LNCaP clone FGC (cell line): ENCODE data around the gene SORCS2.

ENCODE experiments used
- DNase-seq: peaks from one replicate; pipeline ENCODE4 v3.0.0-alpha.2; 2011; ENCODE audit warnings: low read depth
- H3K4me3 ChIP-seq: 2 replicates; pipeline ENCODE4 v1.5.1; 2011; ENCODE audit warnings: mild to moderate bottlenecking, low read depth, low read length, control low read depth
- TF ChIP-seq, protein P1 (sequence below): IDR thresholded peaks from 2 replicates; pipeline ENCODE4 v1.5.1; 2012; ENCODE audit warnings: mild to moderate bottlenecking; ENCODE audit not compliant: control insufficient read depth, insufficient read depth; ENCODE audit errors: extremely low read depth

The SORCS2 gene

DNA sequence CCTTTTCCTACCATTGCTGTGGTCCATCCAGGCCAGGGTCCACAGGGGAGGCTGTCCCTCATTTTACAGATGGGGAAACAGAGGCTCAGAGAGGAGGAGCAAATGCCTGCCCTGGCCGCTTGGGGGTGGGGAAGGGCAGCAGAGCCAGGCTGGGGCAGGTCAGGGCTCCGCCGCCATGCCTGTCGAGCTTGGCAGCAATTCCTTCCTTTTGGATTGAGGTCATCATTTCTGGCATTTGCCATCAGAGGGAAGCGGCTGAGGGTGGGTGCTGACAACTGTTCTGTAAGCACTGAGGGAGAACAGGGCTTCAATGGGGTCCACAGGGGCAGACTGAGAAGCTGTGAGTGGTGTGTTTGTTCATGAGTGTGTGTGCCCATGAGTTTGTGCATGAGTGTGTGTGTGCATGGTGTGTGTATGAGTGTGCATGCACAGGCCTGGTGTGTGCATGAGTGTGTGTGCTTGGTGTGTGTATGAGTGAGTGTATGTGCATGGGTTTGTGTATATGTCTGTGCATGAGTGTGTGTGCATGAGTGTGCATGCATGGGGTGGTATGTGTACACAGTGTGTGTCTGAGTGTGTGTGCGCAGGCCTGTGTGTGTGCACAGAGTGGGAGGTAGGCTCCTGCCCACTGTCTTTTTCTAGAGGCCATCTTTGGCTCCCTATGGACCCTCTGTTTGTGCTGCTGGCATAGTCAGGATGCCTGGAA, 115.2 kb downstream of the SORCS2 start:
- no peak for DNase-seq
- no peak overlapping the region for H3K4me3 ChIP-seq
- TF ChIP-seq, protein P1, sequence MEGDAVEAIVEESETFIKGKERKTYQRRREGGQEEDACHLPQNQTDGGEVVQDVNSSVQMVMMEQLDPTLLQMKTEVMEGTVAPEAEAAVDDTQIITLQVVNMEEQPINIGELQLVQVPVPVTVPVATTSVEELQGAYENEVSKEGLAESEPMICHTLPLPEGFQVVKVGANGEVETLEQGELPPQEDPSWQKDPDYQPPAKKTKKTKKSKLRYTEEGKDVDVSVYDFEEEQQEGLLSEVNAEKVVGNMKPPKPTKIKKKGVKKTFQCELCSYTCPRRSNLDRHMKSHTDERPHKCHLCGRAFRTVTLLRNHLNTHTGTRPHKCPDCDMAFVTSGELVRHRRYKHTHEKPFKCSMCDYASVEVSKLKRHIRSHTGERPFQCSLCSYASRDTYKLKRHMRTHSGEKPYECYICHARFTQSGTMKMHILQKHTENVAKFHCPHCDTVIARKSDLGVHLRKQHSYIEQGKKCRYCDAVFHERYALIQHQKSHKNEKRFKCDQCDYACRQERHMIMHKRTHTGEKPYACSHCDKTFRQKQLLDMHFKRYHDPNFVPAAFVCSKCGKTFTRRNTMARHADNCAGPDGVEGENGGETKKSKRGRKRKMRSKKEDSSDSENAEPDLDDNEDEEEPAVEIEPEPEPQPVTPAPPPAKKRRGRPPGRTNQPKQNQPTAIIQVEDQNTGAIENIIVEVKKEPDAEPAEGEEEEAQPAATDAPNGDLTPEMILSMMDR = 0 out of 2 replicates have a peak, but pooled peaks have one; percentile 5

DNA sequence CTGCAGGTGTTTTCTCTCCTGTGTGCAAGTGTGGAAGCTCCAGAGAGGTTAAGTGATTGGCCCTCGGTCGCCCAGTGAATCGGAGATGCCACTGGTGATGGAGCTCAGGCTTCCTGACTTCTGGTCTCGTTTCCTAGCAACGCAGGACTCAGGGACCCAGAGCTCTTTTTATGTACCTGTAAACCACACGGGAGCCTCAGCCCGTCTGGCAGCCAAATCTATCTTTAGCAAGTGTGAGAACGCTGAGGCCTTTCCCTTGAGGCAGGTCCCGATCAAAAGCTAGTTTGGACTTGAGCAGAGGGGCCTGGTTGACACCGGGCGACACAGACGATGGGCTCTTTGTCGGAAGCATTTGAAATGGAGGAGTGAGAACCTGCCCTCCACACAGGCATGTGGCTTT, 116.8 kb downstream of the SORCS2 start:
- TF ChIP-seq, protein P1 = no peak
- H3K4me3 ChIP-seq = no peak overlapping the region
- DNase-seq = no peak

DNA sequence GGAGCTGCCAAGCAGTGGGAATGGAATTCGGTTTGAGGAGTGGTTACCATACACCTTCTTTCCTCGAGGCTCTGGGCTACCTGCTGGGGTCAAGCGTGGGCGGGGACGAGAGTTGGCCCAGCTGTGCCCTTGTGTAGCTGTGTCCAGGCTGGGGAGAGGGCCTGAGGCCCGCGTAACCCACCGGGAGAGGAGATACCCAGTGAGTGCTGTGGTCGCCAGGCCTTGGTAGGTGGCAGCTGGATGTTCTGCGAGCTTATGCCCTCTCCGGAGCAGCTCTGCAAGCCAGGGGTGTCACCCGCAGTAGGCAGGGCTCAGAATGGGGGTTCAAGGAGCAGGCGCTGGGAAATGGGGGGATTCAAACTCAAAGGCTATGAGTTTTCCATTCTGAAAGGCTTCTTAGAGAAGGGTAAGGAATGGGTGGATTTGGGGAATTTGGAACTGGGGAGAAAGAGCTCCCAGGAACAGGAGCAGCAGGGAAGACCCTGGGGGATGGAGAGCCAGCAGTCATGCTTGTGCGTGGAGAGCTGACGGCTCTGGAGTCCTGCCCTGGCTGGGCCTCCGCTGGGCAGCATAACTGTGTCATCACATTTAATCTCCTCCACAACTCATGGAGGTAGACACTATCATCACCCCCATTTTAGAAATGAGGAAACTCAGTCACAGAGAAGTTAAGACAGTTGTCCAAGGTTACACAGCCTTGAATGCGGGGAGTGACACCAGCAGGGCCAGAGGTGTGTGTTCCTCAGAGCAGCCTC, 117.5 kb downstream of the SORCS2 start:
- TF ChIP-seq, protein P1 = no peak
- no peak for DNase-seq
- H3K4me3 ChIP-seq = no peak overlapping the region

DNA sequence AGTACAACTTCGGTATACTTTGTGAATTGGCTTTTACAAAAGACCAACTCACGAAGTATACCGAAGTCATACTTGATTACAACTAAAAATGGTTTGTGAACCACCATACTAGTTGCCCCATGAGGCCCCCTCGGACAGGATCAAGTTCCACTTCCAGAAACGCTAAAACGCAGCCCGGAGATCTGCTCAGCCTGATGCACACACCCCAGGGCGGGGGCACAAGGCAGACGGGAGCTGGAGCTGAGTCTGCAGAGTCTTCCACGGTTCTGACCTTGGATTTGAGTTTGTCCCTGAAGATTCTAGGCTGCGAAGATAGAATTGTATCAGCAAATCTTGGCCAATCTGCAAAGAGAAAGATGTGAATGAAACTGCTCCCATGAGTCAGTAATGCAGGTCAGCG, 118.1 kb downstream of the SORCS2 start:
- DNase-seq = no peak
- H3K4me3 ChIP-seq = no peak overlapping the region

DNA sequence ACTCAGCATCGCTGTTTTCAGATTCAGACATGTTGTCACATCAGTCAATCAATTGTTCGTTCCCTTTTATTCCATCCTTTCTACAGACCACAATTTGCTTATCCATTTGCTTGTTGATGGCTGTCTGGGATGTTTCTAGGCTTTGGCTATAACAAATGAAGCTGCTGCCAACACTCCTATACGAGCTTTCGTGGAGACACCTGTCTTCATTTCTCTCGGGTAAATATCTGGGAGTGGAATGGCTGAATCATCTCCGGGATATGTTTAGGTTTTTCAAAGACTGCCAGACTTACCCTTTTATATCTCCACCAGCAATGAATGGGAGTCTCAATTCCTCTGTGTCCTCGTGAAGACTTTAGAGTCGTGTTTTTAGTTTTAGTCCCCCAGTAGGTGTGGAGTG, 118.9 kb downstream of the SORCS2 start:
- no peak overlapping the region for H3K4me3 ChIP-seq
- TF ChIP-seq, protein P1 = no peak
- DNase-seq = no peak

More for the DNA sequence above, 118.1 kb downstream of the SORCS2 start:
- TF ChIP-seq, protein P1 = no peak

DNA sequence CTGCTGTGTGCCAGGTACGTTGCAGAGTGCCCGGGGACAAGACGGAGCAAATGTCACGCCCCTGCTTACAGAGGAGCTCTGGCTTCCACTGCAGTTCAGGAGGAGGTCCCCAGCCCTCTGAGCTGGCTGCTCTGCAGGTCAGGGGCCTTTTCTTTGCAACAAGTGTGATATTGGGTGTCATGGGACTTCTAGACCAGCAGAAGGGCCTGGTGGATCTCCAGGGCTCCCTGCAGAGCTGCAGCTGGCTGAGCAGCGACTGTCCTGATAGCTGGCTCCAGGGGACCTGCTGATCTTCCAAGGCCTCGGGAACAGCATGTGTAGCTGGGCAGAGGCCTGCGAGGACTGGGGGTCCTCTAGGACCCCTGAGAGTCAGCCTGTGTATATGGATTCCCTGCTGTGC, 120.4 kb downstream of the SORCS2 start:
- H3K4me3 ChIP-seq = no peak overlapping the region
- TF ChIP-seq, protein P1 = no peak
- DNase-seq = no peak
